ENCODE results near the gene POP7. TPM values are rescaled to one million over a fixed set of nuclear protein-coding genes. Genes with fewer than 3 reads are reported as not detected.

The POP7 gene
- total RNA-seq, 1 experiment from 2014 or later: 61.6 TPM

GRCh38 chr7:100679129-100679926 lies 26.6 kb upstream of the POP7 start:
- no peak for DNase-seq (ENCODE audit: low spot score)

GRCh38 chr7:100679927-100680575 lies 25.9 kb upstream of the POP7 start:
- no peak for DNase-seq (ENCODE audit: low spot score)

GRCh38 chr7:100680576-100681271 lies 25.2 kb upstream of the POP7 start:
- no peak for DNase-seq (ENCODE audit: low spot score)

GRCh38 chr7:100681491-100682227 lies 24.3 kb upstream of the POP7 start:
- DNase-seq (ENCODE audit: low spot score): no peak

GRCh38 chr7:100682228-100682741 lies 23.6 kb upstream of the POP7 start:
- no peak for DNase-seq (ENCODE audit: low spot score)

- no peak for DNase-seq (ENCODE audit: low spot score)
Measured at GRCh38 chr7:100682991-100683658, 22.8 kb upstream of the POP7 start.

GRCh38 chr7:100683659-100684533 lies 22.0 kb upstream of the POP7 start:
- no peak for DNase-seq (ENCODE audit: low spot score)

GRCh38 chr7:100684534-100685042 lies 21.3 kb upstream of the POP7 start:
- no peak for DNase-seq (ENCODE audit: low spot score)

- DNase-seq (ENCODE audit: low spot score): no peak
Measured at GRCh38 chr7:100685049-100685605, 20.8 kb upstream of the POP7 start.

- no peak for DNase-seq (ENCODE audit: low spot score)
Measured at GRCh38 chr7:100685631-100686145, 20.2 kb upstream of the POP7 start.

- no peak for DNase-seq (ENCODE audit: low spot score)
Measured at GRCh38 chr7:100686201-100686821, 19.6 kb upstream of the POP7 start.

GRCh38 chr7:100686822-100687211 lies 19.1 kb upstream of the POP7 start:
- DNase-seq (ENCODE audit: low spot score): no peak

GRCh38 chr7:100687261-100687660 lies 18.7 kb upstream of the POP7 start:
- DNase-seq (ENCODE audit: low spot score): no peak

GRCh38 chr7:100687751-100688300 lies 18.1 kb upstream of the POP7 start:
- DNase-seq (ENCODE audit: low spot score): no peak

- DNase-seq (ENCODE audit: low spot score): no peak
Measured at GRCh38 chr7:100688326-100688860, 17.5 kb upstream of the POP7 start.

- DNase-seq (ENCODE audit: low spot score): no peak
Measured at GRCh38 chr7:100689230-100690135, 16.4 kb upstream of the POP7 start.
